ENCODE results near the gene IGLL5.
"Not testable (repeated sequence)": the region's sequence is repeated elsewhere in the genome, so short reads cannot be mapped to it uniquely, and the experiment has no call there.

The IGLL5 gene

DNA sequence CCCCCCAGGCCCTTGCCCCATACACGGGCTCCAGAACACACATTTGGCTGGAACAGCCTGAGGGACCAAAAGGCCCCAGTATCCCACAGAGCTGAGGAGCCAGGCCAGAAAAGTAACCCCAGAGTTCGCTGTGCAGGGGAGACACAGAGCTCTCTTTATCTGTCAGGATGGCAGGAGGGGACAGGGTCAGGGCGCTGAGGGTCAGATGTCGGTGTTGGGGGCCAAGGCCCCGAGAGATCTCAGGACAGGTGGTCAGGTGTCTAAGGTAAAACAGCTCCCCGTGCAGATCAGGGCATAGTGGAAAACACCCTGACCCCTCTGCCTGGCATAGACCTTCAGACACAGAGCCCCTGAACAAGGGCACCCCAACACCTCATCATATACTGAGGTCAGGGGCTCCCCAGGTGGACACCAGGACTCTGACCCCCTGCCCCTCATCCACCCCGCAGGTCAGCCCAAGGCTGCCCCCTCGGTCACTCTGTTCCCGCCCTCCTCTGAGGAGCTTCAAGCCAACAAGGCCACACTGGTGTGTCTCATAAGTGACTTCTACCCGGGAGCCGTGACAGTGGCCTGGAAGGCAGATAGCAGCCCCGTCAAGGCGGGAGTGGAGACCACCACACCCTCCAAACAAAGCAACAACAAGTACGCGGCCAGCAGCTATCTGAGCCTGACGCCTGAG lies 13.1 kb downstream of the IGLL5 start:
- not testable (repeated sequence) for DNase-seq (ENCODE audit: low read depth in 2 of 2)

DNA sequence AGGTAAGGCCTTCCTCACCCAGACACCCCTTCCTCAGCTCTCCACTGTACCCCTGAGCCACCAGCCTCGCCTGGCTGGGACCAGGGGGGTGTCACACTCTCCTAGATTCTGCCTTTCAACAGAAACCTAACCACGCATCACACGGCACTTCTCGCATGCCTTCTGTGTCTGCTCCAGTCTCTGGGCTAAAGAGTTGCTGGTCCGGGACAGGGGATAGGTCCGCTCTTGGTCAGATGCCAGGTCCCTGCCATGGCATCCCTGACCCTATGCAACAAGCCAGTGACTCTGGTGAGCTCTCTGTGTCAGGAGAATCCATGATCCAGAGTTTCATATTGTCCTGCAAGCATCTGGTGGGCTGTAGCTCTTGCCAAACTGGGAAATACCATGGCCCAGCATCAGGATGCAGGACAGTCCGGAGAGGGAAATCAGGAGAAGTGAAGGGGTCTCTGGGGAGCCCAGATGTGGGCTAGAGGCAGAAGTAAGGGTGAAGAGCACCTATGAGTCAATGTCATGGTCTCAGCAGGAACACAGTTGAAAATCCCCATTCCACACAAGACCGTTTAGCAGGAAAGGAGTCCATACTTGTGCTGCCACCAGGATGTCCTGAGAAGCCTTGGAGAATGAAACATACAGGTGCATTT lies 14.1 kb downstream of the IGLL5 start:
- no peak for DNase-seq (ENCODE audit: low read depth in 2 of 2)

GRCh38 chr22:22902247-22903001 lies 14.8 kb downstream of the IGLL5 start:
- no peak for DNase-seq (ENCODE audit: low read depth in 2 of 2)

DNA sequence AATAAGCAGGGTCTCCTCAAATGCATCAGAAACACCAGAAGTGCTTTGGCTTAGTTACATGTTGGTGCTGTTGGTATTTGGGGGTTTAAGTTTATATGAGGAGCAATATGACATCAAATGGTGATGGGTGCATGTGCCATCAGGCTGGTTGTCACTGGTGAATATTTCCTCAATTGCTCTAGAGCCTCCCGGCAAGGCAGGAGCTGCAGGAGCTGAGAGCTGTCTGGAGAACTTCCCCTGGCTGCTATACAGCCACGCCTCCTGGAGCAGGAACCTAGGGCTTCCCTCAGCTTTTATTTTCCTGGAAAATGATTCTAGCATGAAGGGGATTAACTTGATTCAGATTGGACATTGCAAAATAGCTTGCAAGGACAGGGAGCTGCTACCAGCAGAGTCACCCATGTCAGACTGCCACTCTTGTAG lies 15.8 kb downstream of the IGLL5 start:
- DNase-seq (ENCODE audit: low read depth in 2 of 2): no peak

GRCh38 chr22:22903781-22904192 lies 16.2 kb downstream of the IGLL5 start:
- not testable (repeated sequence) for DNase-seq (ENCODE audit: low read depth in 2 of 2)

GRCh38 chr22:22904736-22905135 lies 17.1 kb downstream of the IGLL5 start:
- DNase-seq (ENCODE audit: low read depth in 2 of 2): not testable (repeated sequence)

- not testable (repeated sequence) for DNase-seq (ENCODE audit: low read depth in 2 of 2)
Measured at GRCh38 chr22:22906391-22906790, 18.8 kb downstream of the IGLL5 start.

GRCh38 chr22:22906907-22907550 lies 19.4 kb downstream of the IGLL5 start:
- DNase-seq (ENCODE audit: low read depth in 2 of 2): no peak

DNA sequence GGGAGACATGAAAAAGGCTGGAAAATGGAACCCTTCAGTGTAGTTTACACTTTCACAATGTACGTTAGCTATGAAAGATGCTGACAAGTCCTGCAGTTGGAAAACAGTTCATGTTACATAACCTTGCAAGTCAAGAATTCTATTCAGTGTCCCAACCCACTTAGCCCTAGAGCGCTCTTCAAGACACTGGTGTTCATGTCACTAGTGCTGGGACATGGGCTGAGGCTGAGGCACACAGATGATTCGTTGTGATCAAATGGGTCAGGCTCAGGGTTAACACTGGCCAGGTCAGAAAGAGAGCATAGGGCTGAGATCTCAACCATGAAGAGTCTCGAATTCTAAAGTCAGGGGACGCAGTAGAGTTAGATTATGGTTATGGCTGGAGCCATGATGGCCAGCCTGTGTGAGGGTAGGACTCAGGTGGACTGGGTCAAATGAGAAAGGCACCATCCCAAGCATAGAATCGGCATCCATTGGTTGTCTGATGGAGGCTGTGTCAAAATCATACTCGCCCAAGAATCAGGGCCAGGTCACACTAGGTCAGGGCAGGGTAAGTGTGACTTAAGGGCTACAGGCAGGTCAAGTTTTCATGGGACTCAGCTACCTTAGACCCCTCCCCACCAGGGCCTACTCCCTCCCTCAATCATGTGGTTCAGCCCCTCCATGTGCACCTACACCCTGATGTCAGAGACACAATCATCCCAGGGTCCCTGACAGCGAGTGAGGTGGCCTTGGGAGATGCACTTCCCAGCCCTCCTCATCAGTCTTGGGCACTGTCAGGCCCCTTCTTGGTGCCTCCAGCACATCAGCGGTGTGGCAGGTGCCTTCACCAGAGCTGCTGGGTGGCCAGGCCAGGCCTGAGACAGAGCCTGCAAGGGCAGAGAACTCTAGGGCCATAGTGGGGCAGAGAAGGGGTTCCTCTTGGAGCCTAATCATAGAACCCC lies 20.2 kb downstream of the IGLL5 start:
- DNase-seq (ENCODE audit: low read depth in 2 of 2): no peak

- DNase-seq (ENCODE audit: low read depth in 2 of 2): no peak
Measured at GRCh38 chr22:22908495-22908861, 20.9 kb downstream of the IGLL5 start.

DNA sequence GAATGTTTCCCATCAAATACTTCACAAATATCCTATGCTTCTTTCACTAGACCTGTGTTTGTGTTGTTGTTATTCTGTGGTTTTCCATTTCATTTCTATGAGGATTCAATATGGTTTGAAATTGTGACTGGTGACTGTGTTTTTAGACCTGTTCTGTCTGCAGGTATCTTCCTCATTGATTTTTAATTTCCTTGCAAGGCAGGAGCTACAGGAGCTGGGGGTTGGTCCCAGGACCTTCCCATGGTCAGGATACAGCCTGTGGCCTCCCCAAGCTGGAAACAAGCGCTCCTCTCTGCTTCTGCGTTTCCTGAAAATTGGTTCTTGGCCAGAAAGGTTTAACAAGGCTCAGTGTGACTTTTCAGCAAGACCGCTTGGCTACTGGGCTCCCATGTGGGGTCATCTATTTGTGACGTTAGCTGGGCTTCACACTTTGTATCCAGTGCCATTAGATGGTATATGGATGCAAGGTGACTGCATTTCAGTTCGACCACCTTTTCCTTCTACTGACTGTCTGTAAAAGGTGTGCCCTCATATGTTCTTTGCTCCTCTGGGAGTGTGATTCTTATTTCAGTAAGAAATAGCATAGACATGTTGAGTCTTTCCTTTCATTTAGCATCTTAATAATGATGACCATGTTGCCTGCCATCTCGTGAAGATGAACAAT lies 21.5 kb downstream of the IGLL5 start:
- no peak for DNase-seq (ENCODE audit: low read depth in 2 of 2)

DNA sequence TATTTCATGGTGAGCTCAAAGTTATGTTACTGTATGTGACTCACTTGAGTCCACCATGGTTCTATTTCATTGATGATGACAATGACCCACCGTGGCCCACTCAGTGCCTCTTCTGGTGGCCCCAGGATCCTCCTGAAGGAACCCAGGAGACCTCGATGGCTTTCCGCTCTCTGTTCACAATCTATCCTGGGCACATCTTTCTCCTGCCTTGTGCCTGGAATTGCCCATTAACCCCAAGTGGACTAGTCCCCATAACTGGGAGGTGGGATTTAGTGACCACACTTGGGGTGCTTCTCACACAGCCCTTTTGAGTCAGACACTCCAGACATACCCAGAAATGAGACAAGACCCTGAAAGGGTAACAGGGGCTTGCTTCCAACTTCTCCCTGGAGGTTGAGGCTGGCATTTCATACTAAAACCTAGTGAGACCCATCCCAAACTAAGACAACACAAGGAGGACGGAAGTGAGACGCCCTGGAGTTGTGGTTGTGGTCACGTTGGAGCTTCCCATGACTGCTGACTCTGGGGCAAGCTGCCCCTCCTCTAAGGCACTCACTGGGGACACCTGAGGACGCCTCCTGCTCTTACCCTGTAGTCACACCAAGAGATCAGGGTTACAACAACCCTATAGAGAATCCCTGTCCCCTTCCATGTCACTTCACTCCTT lies 22.1 kb downstream of the IGLL5 start:
- DNase-seq (ENCODE audit: low read depth in 2 of 2): no peak

DNA sequence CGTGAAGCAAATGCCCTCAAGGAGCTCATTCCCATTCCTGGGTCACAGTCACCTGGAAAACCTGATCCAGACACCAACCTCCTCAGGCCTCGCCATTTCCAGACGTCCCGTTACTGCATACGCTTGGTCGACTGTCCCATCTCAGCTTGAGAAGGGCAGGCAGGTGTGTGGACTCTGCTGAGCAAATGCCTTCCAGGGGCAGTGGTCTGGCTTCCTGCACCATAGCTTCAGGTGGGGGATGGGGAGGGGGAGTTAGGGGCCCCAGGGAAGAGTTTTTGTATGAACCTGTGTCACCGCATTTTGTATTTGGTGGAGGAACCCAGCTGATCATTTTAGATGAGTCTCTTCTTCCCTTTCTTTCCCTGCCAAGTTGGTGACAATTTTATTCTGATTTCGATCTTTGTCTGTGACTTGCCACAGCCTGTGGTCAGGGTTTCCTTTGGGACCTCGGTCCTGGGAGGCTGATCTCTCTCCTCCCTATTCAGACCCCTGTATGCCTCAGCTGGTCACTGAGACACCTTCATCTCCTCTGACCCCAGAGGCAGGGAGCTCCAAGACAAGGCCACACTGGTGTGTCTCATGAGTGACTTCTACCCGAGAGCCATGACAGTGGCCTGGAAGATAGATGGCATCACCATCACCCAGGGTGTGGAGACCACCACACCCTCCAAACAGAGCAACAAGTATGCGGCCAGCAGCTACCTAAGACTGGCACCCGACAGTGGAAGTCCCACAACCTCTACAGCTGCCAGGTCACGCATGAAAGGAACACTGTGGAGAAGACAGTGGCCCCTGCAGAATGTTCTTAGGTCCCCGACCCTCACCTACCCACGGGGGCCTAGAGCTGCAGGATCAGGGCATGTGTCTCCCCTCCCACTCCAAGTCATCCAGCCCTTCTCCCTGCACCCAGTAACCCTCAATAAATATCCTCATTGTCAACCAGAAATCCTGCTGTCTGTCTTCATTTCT lies 22.9 kb downstream of the IGLL5 start:
- no peak for DNase-seq (ENCODE audit: low read depth in 2 of 2)

GRCh38 chr22:22911327-22912134 lies 23.9 kb downstream of the IGLL5 start:
- no peak for DNase-seq (ENCODE audit: low read depth in 2 of 2)

GRCh38 chr22:22912135-22912987 lies 24.7 kb downstream of the IGLL5 start:
- DNase-seq (ENCODE audit: low read depth in 2 of 2): no peak

DNA sequence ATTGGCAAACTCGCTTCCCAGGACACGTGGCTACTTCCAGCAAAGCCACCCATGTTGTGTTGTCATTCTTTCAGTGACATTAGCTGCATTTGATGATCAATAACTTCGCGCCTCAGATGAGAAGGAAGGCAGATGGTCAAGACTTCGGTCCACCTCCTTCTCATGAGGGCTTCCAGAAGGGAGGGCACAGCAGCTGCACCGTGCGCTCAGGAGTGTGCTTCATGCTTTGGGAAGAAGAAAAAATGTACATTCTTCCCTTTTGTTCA lies 25.3 kb downstream of the IGLL5 start:
- DNase-seq (ENCODE audit: low read depth in 2 of 2): no peak

DNA sequence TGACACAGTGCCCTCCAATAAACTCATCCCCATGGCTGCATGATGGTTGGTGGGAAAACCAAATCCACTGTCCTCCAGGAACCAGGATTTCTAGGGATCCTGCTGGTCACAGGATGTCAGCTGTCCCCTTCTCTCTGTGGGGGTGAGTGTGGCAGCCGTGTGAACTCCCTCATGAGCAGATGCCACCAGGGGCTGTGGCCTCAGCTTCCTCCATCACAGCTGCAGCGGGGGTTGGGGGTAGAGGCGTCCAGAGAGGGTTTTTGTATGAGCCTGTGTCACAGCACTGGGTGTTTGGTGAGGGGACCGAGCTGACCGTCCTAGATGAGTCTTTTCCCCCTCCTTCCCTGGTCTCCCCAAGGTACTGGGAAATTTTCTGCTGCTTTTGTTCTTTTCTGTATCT lies 26.4 kb downstream of the IGLL5 start:
- no peak for DNase-seq (ENCODE audit: low read depth in 2 of 2)

Data from fibroblast of skin of left quadriceps (primary cell).